Measurements from ENCODE around the gene VDR.
"Not testable (repeated sequence)": the region's sequence is repeated elsewhere in the genome, so short reads cannot be mapped to it uniquely, and the experiment has no call there.

Gene VDR

GRCh38 chr12:47816403-47817271 is 88.2 kb downstream of the VDR start:
- DNase-seq (ENCODE audit: low read depth in 1 of 2, low spot score in 1 of 2) = no peak

- not testable (repeated sequence) for DNase-seq (ENCODE audit: low read depth in 1 of 2, low spot score in 1 of 2)
Measured at GRCh38 chr12:47815447-47815846, 89.3 kb downstream of the VDR start.

- DNase-seq (ENCODE audit: low read depth in 1 of 2, low spot score in 1 of 2) = no peak
Measured at GRCh38 chr12:47814539-47815170, 90.1 kb downstream of the VDR start.

GRCh38 chr12:47813511-47814196 is 91.1 kb downstream of the VDR start:
- no peak for DNase-seq (ENCODE audit: low read depth in 1 of 2, low spot score in 1 of 2)

GRCh38 chr12:47812797-47813510 is 91.8 kb downstream of the VDR start:
- DNase-seq (ENCODE audit: low read depth in 1 of 2, low spot score in 1 of 2) = peak; percentile 80 to 87

GRCh38 chr12:47811581-47812484 is 93.0 kb downstream of the VDR start:
- DNase-seq (ENCODE audit: low read depth in 1 of 2, low spot score in 1 of 2) = no peak

- DNase-seq (ENCODE audit: low read depth in 1 of 2, low spot score in 1 of 2) = no peak
Measured at GRCh38 chr12:47811072-47811396, 93.8 kb downstream of the VDR start.

- DNase-seq (ENCODE audit: low read depth in 1 of 2, low spot score in 1 of 2) = not testable (repeated sequence)
Measured at GRCh38 chr12:47809518-47809917, 95.3 kb downstream of the VDR start.

- no peak for DNase-seq (ENCODE audit: low read depth in 1 of 2, low spot score in 1 of 2)
Measured at GRCh38 chr12:47808574-47809365, 96.0 kb downstream of the VDR start.

GRCh38 chr12:47808050-47808449 is 96.7 kb downstream of the VDR start:
- peak; percentile 37 to 66 for DNase-seq (ENCODE audit: low read depth in 1 of 2, low spot score in 1 of 2)

GRCh38 chr12:47807338-47807737 is 97.5 kb downstream of the VDR start:
- DNase-seq (ENCODE audit: low read depth in 1 of 2, low spot score in 1 of 2) = no peak

GRCh38 chr12:47805417-47805816 is 99.4 kb downstream of the VDR start:
- no peak for DNase-seq (ENCODE audit: low read depth in 1 of 2, low spot score in 1 of 2)

GRCh38 chr12:47804171-47804570 is 100.6 kb downstream of the VDR start:
- no peak for DNase-seq (ENCODE audit: low read depth in 1 of 2, low spot score in 1 of 2)

- DNase-seq (ENCODE audit: low read depth in 1 of 2, low spot score in 1 of 2) = no peak
Measured at GRCh38 chr12:47803191-47803875, 101.5 kb downstream of the VDR start.

- DNase-seq (ENCODE audit: low read depth in 1 of 2, low spot score in 1 of 2) = no peak
Measured at GRCh38 chr12:47802312-47802711, 102.5 kb downstream of the VDR start.

- DNase-seq (ENCODE audit: low read depth in 1 of 2, low spot score in 1 of 2) = no peak
Measured at GRCh38 chr12:47801904-47802246, 102.9 kb downstream of the VDR start.

GRCh38 chr12:47801170-47801903 is 103.5 kb downstream of the VDR start:
- DNase-seq (ENCODE audit: low read depth in 1 of 2, low spot score in 1 of 2) = no peak

GRCh38 chr12:47800582-47800981 is 104.2 kb downstream of the VDR start:
- DNase-seq (ENCODE audit: low read depth in 1 of 2, low spot score in 1 of 2) = no peak

Measured in activated T-helper 1 cell treated with anti-CD3 and anti-CD28 coated beads, Interleukin-2, amount 50 U/mL, for 16 hours (primary cell).